Tibial nerve (tissue), 4 donors: ENCODE results near the gene AZI2. TPM values are rescaled to one million over a fixed set of nuclear protein-coding genes. Genes with fewer than 3 reads are reported as not detected.
A peak's percentile ranks its signal among the peaks of the same experiment; 100 is the strongest.

Source experiments
- DNase-seq, 2 donors: peaks; one replicate each; pipeline ENCODE4 v3.0.0-alpha.2; 2019; ENCODE audit warnings: low spot score in 2 of 2
- H3K27ac ChIP-seq, 4 donors: fragments of 200-600 bp; sonication (generic) in 3 of 4; one replicate each; pipeline ENCODE4 v1.5.1; 2017 to 2019; ENCODE audit warnings: mild to moderate bottlenecking in 1 of 4
- H3K27me3 ChIP-seq, 2 donors: fragments of 200-600 bp; sonication (generic) in 1 of 2; one replicate each; pipeline versions ENCODE4 v1.5.1 to v1.6.0; 2017 to 2019
- H3K36me3 ChIP-seq, 3 donors: fragments of 200-600 bp; sonication (generic); one replicate each; pipeline ENCODE4 v1.5.1; 2018 to 2019
- H3K4me1 ChIP-seq, 4 donors: fragments of 200-600 bp; sonication (generic) in 3 of 4; one replicate each; pipeline ENCODE4 v1.5.1; 2017 to 2019
- H3K4me3 ChIP-seq, 4 donors: fragments of 200-600 bp; sonication (generic) in 3 of 4; one replicate each; pipeline ENCODE4 v1.5.1; 2017 to 2019; ENCODE audit warnings: mild to moderate bottlenecking in 1 of 4, moderate library complexity in 1 of 4
- H3K9me3 ChIP-seq, 4 donors: fragments of 200-600 bp; sonication (generic) in 3 of 4; one replicate each; pipeline ENCODE4 v1.5.1; 2017 to 2019
- EP300 ChIP-seq, 2 donors: sonication (generic); formaldehyde crosslinking; IDR thresholded peaks; one replicate each; pipeline ENCODE4 v1.6.1; 2017; ENCODE audit warnings: antibody characterized with exemption in 2 of 2, mild to moderate bottlenecking in 1 of 2
- POLR2A ChIP-seq, 2 donors: fragments of 450-650 bp; IDR thresholded peaks; one replicate each; pipeline ENCODE4 v1.6.1; 2017; ENCODE audit warnings: antibody characterized with exemption in 2 of 2, mild to moderate bottlenecking in 2 of 2, moderate library complexity in 2 of 2
- WGBS, 2 donors: methylation state at CpG; one replicate each; pipeline ENCODE4 v1.1.5; 2018; 5-methylcytosine and 5-hydroxymethylcytosine counted together
- total RNA-seq, 4 donors: library from RNA; depleted of rRNA; stranded (reverse); fragments of >200 nt; gene quantifications; one replicate each; pipeline ENCODE4 v1.1.0, GENCODE V29; 2016
- TF ChIP-seq, protein P1 (sequence below), 5 experiments: fragments of 200-600 bp in 3 of 5; fragments of 450-650 bp in 2 of 5; sonication (generic) in 3 of 5; IDR thresholded peaks; one replicate each; pipeline ENCODE4 v1.5.1; 2016 to 2019; ENCODE audit warnings: antibody characterized with exemption in 5 of 5, mild to moderate bottlenecking in 3 of 5, moderate library complexity in 2 of 5

AZI2 gene
- total RNA-seq, 4 donors from 2014 or later = 75.9 to 130 (median 88.2) TPM

- Histone ChIP-seq H3K4me3 (no peak overlapping the region), H3K36me3 (peaks cover 0 to 45% (median 0%) of the 10 kb centered on the region in 3 donors), H3K27me3 (no peaks in the 10 kb centered on the region), H3K27ac (no peak overlapping the region), H3K4me1 (peaks cover 0 to 13% (median 0%) of the 10 kb centered on the region in 4 donors), H3K9me3 (no peaks in the 10 kb centered on the region)
- TF ChIP-seq, protein P1, sequence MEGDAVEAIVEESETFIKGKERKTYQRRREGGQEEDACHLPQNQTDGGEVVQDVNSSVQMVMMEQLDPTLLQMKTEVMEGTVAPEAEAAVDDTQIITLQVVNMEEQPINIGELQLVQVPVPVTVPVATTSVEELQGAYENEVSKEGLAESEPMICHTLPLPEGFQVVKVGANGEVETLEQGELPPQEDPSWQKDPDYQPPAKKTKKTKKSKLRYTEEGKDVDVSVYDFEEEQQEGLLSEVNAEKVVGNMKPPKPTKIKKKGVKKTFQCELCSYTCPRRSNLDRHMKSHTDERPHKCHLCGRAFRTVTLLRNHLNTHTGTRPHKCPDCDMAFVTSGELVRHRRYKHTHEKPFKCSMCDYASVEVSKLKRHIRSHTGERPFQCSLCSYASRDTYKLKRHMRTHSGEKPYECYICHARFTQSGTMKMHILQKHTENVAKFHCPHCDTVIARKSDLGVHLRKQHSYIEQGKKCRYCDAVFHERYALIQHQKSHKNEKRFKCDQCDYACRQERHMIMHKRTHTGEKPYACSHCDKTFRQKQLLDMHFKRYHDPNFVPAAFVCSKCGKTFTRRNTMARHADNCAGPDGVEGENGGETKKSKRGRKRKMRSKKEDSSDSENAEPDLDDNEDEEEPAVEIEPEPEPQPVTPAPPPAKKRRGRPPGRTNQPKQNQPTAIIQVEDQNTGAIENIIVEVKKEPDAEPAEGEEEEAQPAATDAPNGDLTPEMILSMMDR (IDR thresholded peaks at IDR 0.05) = no peak
- no peak for TF ChIP-seq EP300 (IDR thresholded peaks at IDR 0.05)
- no peak for TF ChIP-seq POLR2A (IDR thresholded peaks at IDR 0.05)
- no peak for DNase-seq
Measured at GRCh38 chr3:28337230-28337629, 11.4 kb downstream of the AZI2 start.

DNA sequence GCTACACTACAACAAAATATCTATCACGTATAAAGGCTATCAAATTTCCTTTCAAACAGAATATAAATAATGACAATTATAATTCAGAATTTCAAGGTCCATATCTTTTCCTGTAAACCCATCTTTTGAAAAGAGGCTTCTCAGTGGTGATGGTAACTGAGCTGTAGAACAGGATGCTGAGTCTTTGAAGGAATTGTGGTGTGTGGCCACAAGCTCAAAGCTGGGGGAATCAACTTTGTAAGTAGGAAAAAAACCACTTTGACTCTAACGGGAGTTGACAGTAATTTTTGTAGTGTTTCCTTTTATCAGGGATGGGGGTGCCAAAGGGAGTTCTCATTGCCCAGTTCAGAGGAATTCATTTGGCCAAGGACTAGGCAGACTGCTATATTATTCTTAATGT, 13.4 kb downstream of the AZI2 start:
- Histone ChIP-seq H3K27me3 (no peaks in the 10 kb centered on the region), H3K36me3 (peaks cover 0 to 45% (median 0%) of the 10 kb centered on the region in 3 donors), H3K4me3 (no peak overlapping the region), H3K27ac (no peak overlapping the region), H3K9me3 (no peaks in the 10 kb centered on the region), H3K4me1 (no peaks in the 10 kb centered on the region)
- TF ChIP-seq, protein P1 (IDR thresholded peaks at IDR 0.05) = no peak
- TF ChIP-seq POLR2A (IDR thresholded peaks at IDR 0.05) = no peak
- TF ChIP-seq EP300 (IDR thresholded peaks at IDR 0.05) = no peak
- 66 to 75% methylated on average over 2 of the region's 2 CpGs for WGBS, 2 donors
- no peak for DNase-seq

- TF ChIP-seq EP300 (IDR thresholded peaks at IDR 0.05) = no peak
- TF ChIP-seq, protein P1 (IDR thresholded peaks at IDR 0.05) = no peak
- Histone ChIP-seq H3K4me1 (no peaks in the 10 kb centered on the region), H3K27ac (no peak overlapping the region), H3K9me3 (no peaks in the 10 kb centered on the region), H3K36me3 (peaks cover 0 to 40% (median 0%) of the 10 kb centered on the region in 3 donors), H3K27me3 (no peaks in the 10 kb centered on the region), H3K4me3 (no peak overlapping the region)
- no peak for DNase-seq
Measured at GRCh38 chr3:28334552-28334951, 14.1 kb downstream of the AZI2 start.

GRCh38 chr3:28328188-28329151, 20.2 kb downstream of the AZI2 start:
- no peak overlapping the region for H3K4me3 ChIP-seq
- no peak overlapping the region for H3K27ac ChIP-seq
- peaks cover 0 to 31% (median 0%) of the 10 kb centered on the region in 3 donors for H3K36me3 ChIP-seq
- H3K27me3 ChIP-seq = no peaks in the 10 kb centered on the region
- no peaks in the 10 kb centered on the region for H3K9me3 ChIP-seq
- WGBS, 2 donors = 81 to 87% methylated on average over 4 of the region's 4 CpGs
- no peaks in the 10 kb centered on the region for H3K4me1 ChIP-seq
- TF ChIP-seq EP300 (IDR thresholded peaks at IDR 0.05) (no peak), POLR2A (IDR thresholded peaks at IDR 0.05) (no peak)
- TF ChIP-seq, protein P1 (IDR thresholded peaks at IDR 0.05) = peak; percentile 57 to 69 (median 63)
- no peak for DNase-seq

DNA sequence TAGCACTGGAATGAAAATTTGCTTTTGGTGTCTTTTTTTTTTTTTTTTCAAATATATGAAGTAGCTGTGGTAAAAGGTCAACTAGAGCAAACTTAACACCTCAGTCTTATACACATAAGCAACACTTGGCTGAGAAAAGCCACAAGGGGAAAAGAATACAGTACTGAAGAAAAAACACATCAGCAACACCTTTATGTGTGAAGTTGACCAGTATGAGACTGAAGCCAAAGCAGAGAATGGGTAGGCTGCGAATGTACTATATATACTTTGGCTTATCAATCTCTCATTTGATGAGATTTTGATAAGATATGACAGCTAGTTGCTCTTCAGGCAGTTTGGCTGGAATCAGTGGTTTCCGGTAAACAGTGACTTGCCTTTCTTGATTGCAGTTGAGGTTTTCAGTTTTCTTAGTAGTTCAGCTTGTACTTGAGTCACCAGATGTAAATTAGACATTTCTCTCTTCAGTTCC, 22.1 kb downstream of the AZI2 start:
- no peak overlapping the region for H3K27ac ChIP-seq
- TF ChIP-seq, protein P1 (IDR thresholded peaks at IDR 0.05) = no peak
- no peak for TF ChIP-seq EP300 (IDR thresholded peaks at IDR 0.05)
- TF ChIP-seq POLR2A (IDR thresholded peaks at IDR 0.05) = no peak
- H3K36me3 ChIP-seq = peaks cover 0 to 51% (median 0%) of the 10 kb centered on the region in 3 donors
- no peaks in the 10 kb centered on the region for H3K27me3 ChIP-seq
- H3K9me3 ChIP-seq = no peaks in the 10 kb centered on the region
- no peaks in the 10 kb centered on the region for H3K4me1 ChIP-seq
- 86 to 92% methylated on average over 2 of the region's 2 CpGs for WGBS, 2 donors
- no peak for DNase-seq
- no peak overlapping the region for H3K4me3 ChIP-seq
